ENCODE measurements around the gene AP4S1. TPM values are rescaled to one million over a fixed set of nuclear protein-coding genes. Genes with fewer than 3 reads are reported as not detected.
A peak's percentile ranks its signal among the peaks of the same experiment; 100 is the strongest.
"Not testable (repeated sequence)": the region's sequence is repeated elsewhere in the genome, so short reads cannot be mapped to it uniquely, and the experiment has no call there.

AP4S1 gene
- total RNA-seq (9.9 TPM), polyA plus RNA-seq (13.0 TPM)
- long read RNA-seq, donor 1: 0 reads
- long read RNA-seq, donor 2: 0 reads
- long read RNA-seq, donor 3, partial matches to known transcripts: 0 of 3 reads
- long read RNA-seq, donor 3, other reads (novel, unspliced or antisense): 0 of 3 reads
- long read RNA-seq, donor 4, partial matches to known transcripts: 17 of 17 reads
- long read RNA-seq, donor 4, other reads (novel, unspliced or antisense): 0 of 17 reads
- long read RNA-seq, donor 5, partial matches to known transcripts: 0 of 3 reads
- long read RNA-seq, donor 5, other reads (novel, unspliced or antisense): 0 of 3 reads
- long read RNA-seq, donor 6, partial matches to known transcripts: 0 of 1 reads
- long read RNA-seq, donor 6, other reads (novel, unspliced or antisense): 0 of 1 reads
- long read RNA-seq, donor 7, partial matches to known transcripts: 0 of 2 reads
- long read RNA-seq, donor 7, other reads (novel, unspliced or antisense): 0 of 2 reads
- long read RNA-seq, donor 8, partial matches to known transcripts: 0 of 1 reads
- long read RNA-seq, donor 8, other reads (novel, unspliced or antisense): 0 of 1 reads
- long read RNA-seq, donor 9, partial matches to known transcripts: 0 of 1 reads
- long read RNA-seq, donor 9, other reads (novel, unspliced or antisense): 0 of 1 reads
- long read RNA-seq, donor 10, partial matches to known transcripts: 0 of 2 reads
- long read RNA-seq, donor 10, other reads (novel, unspliced or antisense): 0 of 2 reads

GRCh38 chr14:31025367-31026076 is at the start of gene AP4S1:
TSS of gene AP4S1 (plus strand) at chr14:31025649. CDS start at chr14:31066197, 40,548 bp downstream.
- WGBS: under 1% methylated on average over 53 of the region's 53 CpGs
- Histone ChIP-seq H3K4me1 (ENCODE audit: control insufficient read depth in 2 of 2, insufficient read depth in 2 of 2, low read length in 2 of 2) (peaks cover 0 to 4% of the 10 kb centered on the region in 2 donors), H3K27ac (ENCODE audit: low read depth in 1 of 2, low read length in 1 of 2) (peak within 1 kb of the TSS; percentile 83 to 84), H3K9me3 (ENCODE audit: control insufficient read depth in 2 of 2, insufficient read depth in 1 of 2, low read length in 1 of 2) (no peaks in the 10 kb centered on the region), H3K36me3 (ENCODE audit: control insufficient read depth in 2 of 2, insufficient read depth in 2 of 2, low read length in 1 of 2) (no peaks in the 10 kb centered on the region), H3K27me3 (ENCODE audit: control insufficient read depth in 2 of 2, insufficient read depth in 1 of 2, low read length in 1 of 2) (no peaks in the 10 kb centered on the region), H3K4me3 (ENCODE audit: low read length in 2 of 2) (peak within 1 kb of the TSS; percentile 68 to 98)
- peak in 7 of 9 donors; percentile 36 to 72 (median 45) for DNase-seq (ENCODE audit: low read depth in 6 of 9, low spot score in 9 of 9)

- Histone ChIP-seq H3K4me1 (ENCODE audit: control insufficient read depth in 2 of 2, insufficient read depth in 2 of 2, low read length in 2 of 2) (no peaks in the 10 kb centered on the region), H3K9me3 (ENCODE audit: control insufficient read depth in 2 of 2, insufficient read depth in 1 of 2, low read length in 1 of 2) (no peaks in the 10 kb centered on the region), H3K4me3 (ENCODE audit: low read length in 2 of 2) (no peak overlapping the region), H3K36me3 (ENCODE audit: control insufficient read depth in 2 of 2, insufficient read depth in 2 of 2, low read length in 1 of 2) (no peaks in the 10 kb centered on the region), H3K27me3 (ENCODE audit: control insufficient read depth in 2 of 2, insufficient read depth in 1 of 2, low read length in 1 of 2) (no peaks in the 10 kb centered on the region), H3K27ac (ENCODE audit: low read depth in 1 of 2, low read length in 1 of 2) (no peak overlapping the region)
- WGBS: 88% methylated on average over 2 of the region's 2 CpGs
- DNase-seq (ENCODE audit: low read depth in 6 of 9, low spot score in 9 of 9): no peak
Measured at GRCh38 chr14:30977752-30978151, 47.7 kb upstream of the AP4S1 start.

- H3K27ac ChIP-seq (ENCODE audit: low read depth in 1 of 2, low read length in 1 of 2): not testable (repeated sequence)
Measured at GRCh38 chr14:30980106-30980704, 45.2 kb upstream of the AP4S1 start.

GRCh38 chr14:30980980-30981379 is 44.5 kb upstream of the AP4S1 start:
- no peak overlapping the region for H3K27ac ChIP-seq (ENCODE audit: low read depth in 1 of 2, low read length in 1 of 2)
- 93% methylated on average over 3 of the region's 3 CpGs for WGBS
- H3K36me3 ChIP-seq (ENCODE audit: control insufficient read depth in 2 of 2, insufficient read depth in 2 of 2, low read length in 1 of 2): no peaks in the 10 kb centered on the region
- H3K9me3 ChIP-seq (ENCODE audit: control insufficient read depth in 2 of 2, insufficient read depth in 1 of 2, low read length in 1 of 2): no peaks in the 10 kb centered on the region
- no peaks in the 10 kb centered on the region for H3K4me1 ChIP-seq (ENCODE audit: control insufficient read depth in 2 of 2, insufficient read depth in 2 of 2, low read length in 2 of 2)
- no peak overlapping the region for H3K4me3 ChIP-seq (ENCODE audit: low read length in 2 of 2)
- DNase-seq (ENCODE audit: low read depth in 6 of 9, low spot score in 9 of 9): no peak
- no peaks in the 10 kb centered on the region for H3K27me3 ChIP-seq (ENCODE audit: control insufficient read depth in 2 of 2, insufficient read depth in 1 of 2, low read length in 1 of 2)

More at GRCh38 chr14:30980106-30980704, 45.2 kb upstream of the AP4S1 start:
- H3K36me3 ChIP-seq (ENCODE audit: control insufficient read depth in 2 of 2, insufficient read depth in 2 of 2, low read length in 1 of 2); H3K4me3 ChIP-seq (ENCODE audit: low read length in 2 of 2); H3K9me3 ChIP-seq (ENCODE audit: control insufficient read depth in 2 of 2, insufficient read depth in 1 of 2, low read length in 1 of 2); H3K4me1 ChIP-seq (ENCODE audit: control insufficient read depth in 2 of 2, insufficient read depth in 2 of 2, low read length in 2 of 2); H3K27me3 ChIP-seq (ENCODE audit: control insufficient read depth in 2 of 2, insufficient read depth in 1 of 2, low read length in 1 of 2): not testable (repeated sequence)
- 73% methylated on average over 13 of the region's 13 CpGs for WGBS
- peak; percentile 18 to 76 (median 48) for DNase-seq (ENCODE audit: low read depth in 6 of 9, low spot score in 9 of 9)

- 67% methylated on average over 7 of the region's 7 CpGs for WGBS
- H3K4me3 ChIP-seq (ENCODE audit: low read length in 2 of 2): no peak overlapping the region
- H3K27me3 ChIP-seq (ENCODE audit: control insufficient read depth in 2 of 2, insufficient read depth in 1 of 2, low read length in 1 of 2): no peaks in the 10 kb centered on the region
- no peaks in the 10 kb centered on the region for H3K4me1 ChIP-seq (ENCODE audit: control insufficient read depth in 2 of 2, insufficient read depth in 2 of 2, low read length in 2 of 2)
- no peaks in the 10 kb centered on the region for H3K9me3 ChIP-seq (ENCODE audit: control insufficient read depth in 2 of 2, insufficient read depth in 1 of 2, low read length in 1 of 2)
- H3K27ac ChIP-seq (ENCODE audit: low read depth in 1 of 2, low read length in 1 of 2): no peak overlapping the region
- H3K36me3 ChIP-seq (ENCODE audit: control insufficient read depth in 2 of 2, insufficient read depth in 2 of 2, low read length in 1 of 2): no peaks in the 10 kb centered on the region
- DNase-seq (ENCODE audit: low read depth in 6 of 9, low spot score in 9 of 9): no peak
Measured at GRCh38 chr14:30982533-30982932, 42.9 kb upstream of the AP4S1 start.

GRCh38 chr14:30983858-30984257 is 41.6 kb upstream of the AP4S1 start:
- H3K4me1 ChIP-seq (ENCODE audit: control insufficient read depth in 2 of 2, insufficient read depth in 2 of 2, low read length in 2 of 2): no peaks in the 10 kb centered on the region
- no peak overlapping the region for H3K4me3 ChIP-seq (ENCODE audit: low read length in 2 of 2)
- DNase-seq (ENCODE audit: low read depth in 6 of 9, low spot score in 9 of 9): no peak
- H3K9me3 ChIP-seq (ENCODE audit: control insufficient read depth in 2 of 2, insufficient read depth in 1 of 2, low read length in 1 of 2): no peaks in the 10 kb centered on the region
- H3K27ac ChIP-seq (ENCODE audit: low read depth in 1 of 2, low read length in 1 of 2): no peak overlapping the region
- 97% methylated on average over 2 of the region's 2 CpGs for WGBS
- H3K27me3 ChIP-seq (ENCODE audit: control insufficient read depth in 2 of 2, insufficient read depth in 1 of 2, low read length in 1 of 2): no peaks in the 10 kb centered on the region
- no peaks in the 10 kb centered on the region for H3K36me3 ChIP-seq (ENCODE audit: control insufficient read depth in 2 of 2, insufficient read depth in 2 of 2, low read length in 1 of 2)

- no peak overlapping the region for H3K4me3 ChIP-seq (ENCODE audit: low read length in 2 of 2)
- no peak for DNase-seq (ENCODE audit: low read depth in 6 of 9, low spot score in 9 of 9)
- WGBS: over 99% methylated on average over 3 of the region's 3 CpGs
- H3K9me3 ChIP-seq (ENCODE audit: control insufficient read depth in 2 of 2, insufficient read depth in 1 of 2, low read length in 1 of 2): no peaks in the 10 kb centered on the region
- no peaks in the 10 kb centered on the region for H3K27me3 ChIP-seq (ENCODE audit: control insufficient read depth in 2 of 2, insufficient read depth in 1 of 2, low read length in 1 of 2)
- no peaks in the 10 kb centered on the region for H3K4me1 ChIP-seq (ENCODE audit: control insufficient read depth in 2 of 2, insufficient read depth in 2 of 2, low read length in 2 of 2)
- H3K36me3 ChIP-seq (ENCODE audit: control insufficient read depth in 2 of 2, insufficient read depth in 2 of 2, low read length in 1 of 2): no peaks in the 10 kb centered on the region
- H3K27ac ChIP-seq (ENCODE audit: low read depth in 1 of 2, low read length in 1 of 2): no peak overlapping the region
Measured at GRCh38 chr14:30985796-30986195, 39.7 kb upstream of the AP4S1 start.

GRCh38 chr14:30988509-30988908 is 36.9 kb upstream of the AP4S1 start:
- H3K4me1 ChIP-seq (ENCODE audit: control insufficient read depth in 2 of 2, insufficient read depth in 2 of 2, low read length in 2 of 2): no peaks in the 10 kb centered on the region
- DNase-seq (ENCODE audit: low read depth in 6 of 9, low spot score in 9 of 9): no peak

More at GRCh38 chr14:30988509-30988908, 36.9 kb upstream of the AP4S1 start:
- Histone ChIP-seq H3K9me3 (ENCODE audit: control insufficient read depth in 2 of 2, insufficient read depth in 1 of 2, low read length in 1 of 2) (no peaks in the 10 kb centered on the region), H3K27ac (ENCODE audit: low read depth in 1 of 2, low read length in 1 of 2) (no peak overlapping the region), H3K27me3 (ENCODE audit: control insufficient read depth in 2 of 2, insufficient read depth in 1 of 2, low read length in 1 of 2) (no peaks in the 10 kb centered on the region), H3K36me3 (ENCODE audit: control insufficient read depth in 2 of 2, insufficient read depth in 2 of 2, low read length in 1 of 2) (no peaks in the 10 kb centered on the region), H3K4me3 (ENCODE audit: low read length in 2 of 2) (no peak overlapping the region)

Measured in thymus (tissue), 14 donors.